ENCODE results near the gene CA4. TPM values are rescaled to one million over a fixed set of nuclear protein-coding genes. Genes with fewer than 3 reads are reported as not detected.

CA4 gene
- total RNA-seq, 2 experiments from 2014 or later: not detected

DNA sequence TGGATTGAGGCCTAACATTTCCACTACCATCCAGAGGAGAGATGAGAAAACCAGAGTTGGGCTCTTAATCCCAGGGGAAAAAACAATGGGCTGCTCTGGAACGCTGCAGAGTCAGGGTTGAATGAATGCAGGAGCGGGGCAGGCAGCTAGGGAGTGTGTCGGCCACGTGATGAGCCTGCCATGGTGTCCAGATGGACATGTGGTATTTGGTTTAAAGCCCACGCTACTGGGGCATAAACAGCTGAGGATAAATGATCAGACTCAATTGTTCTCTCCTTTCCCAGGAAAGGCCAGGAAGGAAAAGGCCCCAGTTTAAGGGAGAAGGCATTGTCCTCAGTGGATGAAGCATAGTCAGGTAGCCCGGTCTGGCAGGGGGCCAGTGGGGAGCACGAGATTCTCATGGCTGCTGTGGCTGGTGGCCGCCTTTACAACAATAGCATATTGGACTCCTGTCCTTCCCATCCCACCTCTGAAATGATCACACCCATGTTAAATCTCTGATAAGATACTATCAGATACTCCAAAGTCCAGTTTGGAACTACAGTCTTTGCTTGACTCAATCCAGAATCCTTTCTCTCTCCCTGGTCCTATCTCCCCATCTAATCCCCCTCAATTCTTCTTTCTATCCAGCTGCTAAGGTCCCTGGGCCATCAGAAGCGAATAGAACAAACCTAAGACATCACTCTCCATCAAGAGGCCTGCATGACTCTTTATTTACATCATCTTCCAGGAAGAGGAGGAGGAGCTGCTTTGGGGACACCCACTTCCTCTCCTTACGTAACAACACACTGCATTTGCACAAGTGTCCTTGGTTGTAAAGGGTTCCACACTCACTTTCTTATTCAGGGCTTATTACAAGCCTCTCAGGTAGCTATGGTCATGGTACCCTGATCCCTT lies 20.4 kb downstream of the CA4 start:
- Histone ChIP-seq H3K36me3 (ENCODE audit: insufficient read depth, low read length) (no peaks in the 10 kb centered on the region), H3K4me3 (ENCODE audit: low read depth, low read length, poor library complexity, severe bottlenecking) (no peak overlapping the region), H2AFZ (ENCODE audit: low read length) (0 out of 2 replicates have a peak overlapping the region, but pooled peaks have one; percentile 16), H3K27ac (ENCODE audit: low read depth, low read length, poor library complexity, severe bottlenecking) (no peak overlapping the region), H3K4me1 (ENCODE audit: insufficient read depth, low read length, poor library complexity, severe bottlenecking) (peaks cover 10% of the 10 kb centered on the region), H4K20me1 (ENCODE audit: insufficient read depth, low read length) (no peaks in the 10 kb centered on the region), H3K79me2 (ENCODE audit: insufficient read depth, low read depth, low read length) (no peaks in the 10 kb centered on the region), H3K4me2 (ENCODE audit: low read length) (0 out of 2 replicates have a peak overlapping the region, but pooled peaks have one; percentile 13), H3K9me3 (ENCODE audit: low read length) (no peaks in the 10 kb centered on the region), H3K9me2 (ENCODE audit: insufficient read depth, low read length) (no peaks in the 10 kb centered on the region)
- CTCF ChIA-PET (ENCODE audit: unreplicated experiment): no interaction called here
- POLR2A ChIA-PET: interaction anchor here (0.9 kb wide), 1 partner anchor 22 kb away, joined by 3 read pairs; no protein-coding TSS in a partner anchor
- intact Hi-C loops (cut with micrococcal nuclease; ENCODE audit: unreplicated experiment): no loop called here
- no TSS peak for BruUV-seq (replicated peaks)
- no peak for TF ChIP-seq EZH2phosphoT487 (IDR thresholded peaks at IDR 0.05; ENCODE audit: borderline replicate concordance, low read depth, low read length)
- TF ChIP-seq, protein P1, sequence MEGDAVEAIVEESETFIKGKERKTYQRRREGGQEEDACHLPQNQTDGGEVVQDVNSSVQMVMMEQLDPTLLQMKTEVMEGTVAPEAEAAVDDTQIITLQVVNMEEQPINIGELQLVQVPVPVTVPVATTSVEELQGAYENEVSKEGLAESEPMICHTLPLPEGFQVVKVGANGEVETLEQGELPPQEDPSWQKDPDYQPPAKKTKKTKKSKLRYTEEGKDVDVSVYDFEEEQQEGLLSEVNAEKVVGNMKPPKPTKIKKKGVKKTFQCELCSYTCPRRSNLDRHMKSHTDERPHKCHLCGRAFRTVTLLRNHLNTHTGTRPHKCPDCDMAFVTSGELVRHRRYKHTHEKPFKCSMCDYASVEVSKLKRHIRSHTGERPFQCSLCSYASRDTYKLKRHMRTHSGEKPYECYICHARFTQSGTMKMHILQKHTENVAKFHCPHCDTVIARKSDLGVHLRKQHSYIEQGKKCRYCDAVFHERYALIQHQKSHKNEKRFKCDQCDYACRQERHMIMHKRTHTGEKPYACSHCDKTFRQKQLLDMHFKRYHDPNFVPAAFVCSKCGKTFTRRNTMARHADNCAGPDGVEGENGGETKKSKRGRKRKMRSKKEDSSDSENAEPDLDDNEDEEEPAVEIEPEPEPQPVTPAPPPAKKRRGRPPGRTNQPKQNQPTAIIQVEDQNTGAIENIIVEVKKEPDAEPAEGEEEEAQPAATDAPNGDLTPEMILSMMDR (conservative IDR thresholded peaks at IDR 0.05; ENCODE audit: low read length): no peak
- peak; percentile 45 for DNase-seq (ENCODE audit: low spot score)

DNA sequence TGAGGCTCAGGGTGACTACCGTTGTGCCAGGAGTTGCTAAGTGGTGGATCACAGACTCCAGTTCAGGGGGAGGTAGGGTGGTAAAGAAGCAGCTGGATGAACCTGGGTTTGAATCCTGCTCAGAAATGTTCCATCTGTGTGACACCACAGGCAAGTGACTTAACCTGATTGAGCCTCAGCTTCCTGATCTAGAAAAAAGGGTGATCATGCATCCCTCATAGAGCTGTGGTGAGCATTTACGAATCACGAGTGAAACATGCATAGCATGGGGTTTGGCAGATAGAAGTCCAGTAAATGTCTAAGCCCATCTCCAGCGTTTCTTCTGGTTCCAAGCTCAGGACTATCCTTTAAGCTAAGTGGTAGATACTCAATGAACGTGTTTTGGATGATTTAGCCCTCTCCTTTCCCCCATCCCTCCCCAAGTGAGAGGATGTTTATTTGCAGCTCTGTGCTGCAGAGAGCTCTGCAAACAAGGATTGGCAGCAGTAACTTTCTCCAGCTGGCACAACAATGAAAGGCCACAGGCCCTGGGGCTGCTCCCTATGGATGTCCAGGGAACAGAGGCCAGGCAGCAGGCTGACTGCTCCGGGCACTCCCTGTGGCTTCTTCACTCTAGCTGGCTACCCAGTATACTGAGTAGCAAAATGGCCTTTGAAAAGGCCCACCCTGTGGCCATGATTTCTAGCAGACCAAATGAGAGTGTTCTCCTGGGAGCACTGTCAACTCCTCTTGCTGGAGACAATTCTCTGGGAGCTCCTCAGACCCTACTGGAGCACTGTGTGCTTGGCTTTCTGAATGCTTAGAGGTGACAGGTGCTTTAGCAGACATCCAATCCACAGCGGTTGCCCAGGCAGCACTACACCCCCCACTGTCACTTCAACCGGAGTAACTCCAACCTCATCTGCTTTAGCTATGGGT lies 21.3 kb downstream of the CA4 start:
- H3K4me3 ChIP-seq (ENCODE audit: low read depth, low read length, poor library complexity, severe bottlenecking): no peak overlapping the region
- no TSS peak for BruUV-seq (replicated peaks)
- no peaks in the 10 kb centered on the region for H3K36me3 ChIP-seq (ENCODE audit: insufficient read depth, low read length)
- no peaks in the 10 kb centered on the region for H3K9me2 ChIP-seq (ENCODE audit: insufficient read depth, low read length)
- H3K4me2 ChIP-seq (ENCODE audit: low read length): 0 out of 2 replicates have a peak overlapping the region, but pooled peaks have one; percentile 13
- no peaks in the 10 kb centered on the region for H3K79me2 ChIP-seq (ENCODE audit: insufficient read depth, low read depth, low read length)
- intact Hi-C loops (cut with micrococcal nuclease; ENCODE audit: unreplicated experiment): no loop called here
- H4K20me1 ChIP-seq (ENCODE audit: insufficient read depth, low read length): no peaks in the 10 kb centered on the region
- POLR2A ChIA-PET: interaction anchor here (0.8 to 1.3 kb wide), 3 partner anchors 9 to 21 kb away, joined by 3 read pairs; no protein-coding TSS in a partner anchor
- no peak overlapping the region for H3K27ac ChIP-seq (ENCODE audit: low read depth, low read length, poor library complexity, severe bottlenecking)
- no peak for DNase-seq (ENCODE audit: low spot score)
- CTCF ChIA-PET (ENCODE audit: unreplicated experiment): no interaction called here
- no peaks in the 10 kb centered on the region for H3K9me3 ChIP-seq (ENCODE audit: low read length)
- TF ChIP-seq, protein P1 (conservative IDR thresholded peaks at IDR 0.05; ENCODE audit: low read length): no peak
- no peak for TF ChIP-seq EZH2phosphoT487 (IDR thresholded peaks at IDR 0.05; ENCODE audit: borderline replicate concordance, low read depth, low read length)
- H3K4me1 ChIP-seq (ENCODE audit: insufficient read depth, low read length, poor library complexity, severe bottlenecking): peaks cover 10% of the 10 kb centered on the region
- H2AFZ ChIP-seq (ENCODE audit: low read length): 0 out of 2 replicates have a peak overlapping the region, but pooled peaks have one; percentile 16

All from OCI-LY7 (cell line).